OCI-LY7 (cell line): ENCODE data around the gene HSD17B3.
"Not testable (repeated sequence)": the region's sequence is repeated elsewhere in the genome, so short reads cannot be mapped to it uniquely, and the experiment has no call there.

Experiments
- CTCF ChIP-seq: fragments of 200-600 bp; sonication (generic); conservative IDR thresholded peaks from 2 replicates; pipeline ENCODE4 v1.5.1; 2014; ENCODE audit warnings: mild to moderate bottlenecking, antibody characterized with exemption, low read length, moderate library complexity, mixed read lengths
- EZH2phosphoT487 ChIP-seq: fragments of 200-600 bp; sonication (generic); IDR thresholded peaks from 2 replicates; pipeline ENCODE4 v1.6.1; 2018; ENCODE audit warnings: low read depth, borderline replicate concordance, mild to moderate bottlenecking, mixed run types, antibody characterized with exemption, low read length, moderate library complexity, mixed read lengths

- not testable (repeated sequence) for TF ChIP-seq CTCF, EZH2phosphoT487
Measured at GRCh38 chr9:96189581-96189980, 112.4 kb downstream of the HSD17B3 start.
